AG08395 (cell line): Measurements from ENCODE around the gene ATP5PO.
"Not testable (repeated sequence)": the region's sequence is repeated elsewhere in the genome, so short reads cannot be mapped to it uniquely, and the experiment has no call there.

Source experiments
- DNase-seq: peaks from one replicate; pipeline ENCODE4 v3.0.0; 2012; ENCODE audit warnings: mixed read lengths, low spot score

ATP5PO gene

DNA sequence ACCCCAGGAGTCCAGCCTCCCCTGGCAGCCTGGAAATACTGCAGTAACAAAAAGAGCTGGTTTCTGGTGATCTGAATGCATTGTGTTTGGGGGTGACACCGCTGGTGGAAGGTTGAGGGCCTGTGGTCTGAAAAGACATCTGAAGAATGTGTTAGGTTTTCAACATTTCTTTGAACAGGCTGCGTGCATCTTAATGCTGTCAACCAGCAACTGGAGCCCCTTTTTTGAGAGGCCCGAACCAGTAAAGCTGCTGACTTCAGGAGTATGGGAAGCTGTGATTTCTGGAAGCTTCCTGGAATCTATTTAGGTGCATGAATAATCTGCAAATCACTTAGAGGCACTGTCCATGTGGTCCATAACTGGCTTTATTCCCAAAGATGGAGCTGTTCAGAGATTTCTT, 17.0 kb downstream of the ATP5PO start:
- no peak for DNase-seq

DNA sequence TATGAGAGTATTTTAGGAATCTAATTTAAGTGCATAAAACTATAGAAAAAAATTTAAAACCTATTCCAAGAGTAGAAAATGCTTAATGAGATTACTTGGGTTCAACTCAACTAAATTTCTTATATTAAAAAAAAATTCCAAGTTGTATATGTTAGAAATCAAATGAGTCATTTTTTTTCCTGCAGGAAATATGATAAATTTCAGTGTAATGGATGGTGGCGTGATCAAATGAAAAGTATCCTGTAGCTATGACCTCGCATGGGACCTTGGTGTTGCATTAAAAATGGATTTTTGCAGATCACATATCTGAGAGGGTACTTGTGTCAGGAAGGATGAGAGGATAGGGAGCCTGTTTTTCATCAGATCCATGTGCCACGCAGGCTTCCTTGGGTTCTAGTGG, 17.9 kb downstream of the ATP5PO start:
- DNase-seq, result no peak

DNA sequence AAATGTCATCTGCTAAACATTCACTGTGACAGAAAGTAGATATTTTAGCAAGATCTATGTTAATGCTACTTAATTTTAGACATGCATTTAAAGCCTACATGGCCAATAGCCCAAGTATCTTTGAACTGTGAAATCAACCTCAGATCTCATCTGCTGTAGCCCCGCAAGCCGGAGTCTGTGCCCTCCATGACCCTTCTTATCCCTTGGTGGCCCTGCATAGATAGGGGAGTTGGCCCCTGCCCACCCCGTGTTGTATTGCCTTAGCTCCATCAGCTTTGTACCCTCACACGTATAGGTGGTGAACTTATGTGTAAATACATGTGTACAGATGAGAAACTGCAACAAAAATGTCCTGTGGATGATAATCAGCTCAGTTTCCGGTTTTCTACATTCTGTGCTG, 18.5 kb downstream of the ATP5PO start:
- no peak for DNase-seq

DNA sequence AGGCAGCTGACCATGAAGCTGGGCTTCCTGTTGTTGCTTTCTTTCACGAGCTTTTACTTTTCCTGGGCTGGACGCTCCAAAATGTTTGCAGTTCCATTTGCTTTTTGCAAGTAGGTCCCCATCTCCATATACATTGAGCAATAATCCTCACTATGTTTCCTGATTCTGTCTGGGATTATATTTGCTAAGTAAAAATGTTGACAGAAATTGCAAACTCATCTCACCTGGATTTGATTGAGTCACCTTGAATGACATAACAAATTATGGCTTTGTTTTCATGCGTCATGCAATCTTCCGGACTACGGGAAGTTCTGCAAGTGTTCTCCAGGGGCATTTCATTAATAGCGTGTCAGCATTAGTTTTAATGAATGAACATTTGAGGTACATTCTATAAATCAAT, 18.9 kb downstream of the ATP5PO start:
- DNase-seq, result no peak

DNA sequence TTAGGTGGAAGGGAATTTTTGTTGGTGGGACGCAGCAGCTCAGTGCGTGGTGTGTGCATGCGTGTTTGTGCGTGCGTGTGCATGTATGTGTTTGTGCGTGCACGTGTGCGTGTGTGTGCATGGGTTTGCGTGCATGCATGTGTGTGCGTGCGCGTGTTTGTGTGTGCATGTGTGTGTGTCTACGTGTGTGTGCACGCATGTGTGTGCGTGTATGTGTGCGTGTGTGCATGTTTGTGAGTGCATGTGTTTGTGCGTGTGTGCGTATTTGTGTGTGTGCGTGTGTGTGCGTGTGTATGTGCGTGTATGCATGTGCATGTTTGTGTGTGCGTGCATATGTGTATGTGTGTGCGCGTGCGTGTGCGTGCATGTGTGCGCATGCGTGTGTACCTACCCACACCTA, 20.2 kb downstream of the ATP5PO start:
- no peak for DNase-seq

DNA sequence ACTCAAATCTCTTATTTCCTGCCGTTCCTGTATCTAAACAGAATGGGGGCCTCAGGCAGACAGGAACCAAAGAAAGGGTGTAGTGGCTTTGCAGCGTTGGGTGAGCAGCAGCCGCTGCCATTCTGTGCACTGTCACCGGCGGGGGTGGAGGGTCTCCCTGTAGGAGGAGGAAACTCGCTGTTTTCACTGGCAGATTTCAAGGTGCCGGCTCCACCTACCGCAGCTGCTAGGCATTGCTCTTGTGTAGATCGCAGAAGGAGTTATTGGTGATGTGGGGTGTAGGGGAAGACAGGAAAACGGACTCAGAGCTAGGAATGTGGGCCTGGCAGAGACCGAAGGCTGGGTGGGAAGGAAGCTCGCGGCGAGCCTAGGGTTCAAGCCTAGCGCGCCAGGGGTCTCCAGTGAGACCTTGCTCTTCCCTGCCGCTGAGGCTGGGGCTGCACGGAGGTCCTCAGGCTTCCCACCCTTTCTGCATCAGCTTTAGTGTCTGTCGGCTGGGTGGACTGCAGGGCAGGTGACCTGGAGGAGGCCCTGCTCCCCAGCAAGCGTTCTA, 20.8 kb downstream of the ATP5PO start:
- DNase-seq, result peak; percentile 89

DNA sequence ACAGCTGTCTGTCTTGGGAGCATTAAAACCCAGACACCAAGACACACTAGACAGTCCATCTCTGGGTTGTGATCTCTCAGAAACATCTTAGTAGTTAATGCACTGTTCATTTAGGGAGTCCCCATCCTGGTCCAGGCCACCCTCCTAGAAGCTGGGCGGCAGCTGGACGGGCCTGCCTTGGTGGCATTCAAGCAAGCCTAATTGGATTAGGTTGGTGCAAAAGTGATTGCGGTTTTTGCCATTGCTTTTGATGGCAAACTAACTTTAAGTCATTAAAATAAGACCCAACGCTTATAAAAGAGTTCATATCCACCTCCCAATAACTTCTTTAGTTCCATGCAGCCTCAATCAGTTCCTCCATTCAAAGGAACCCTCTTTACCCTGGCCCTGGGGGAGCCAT, 21.7 kb downstream of the ATP5PO start:
- DNase-seq, result no peak

DNA sequence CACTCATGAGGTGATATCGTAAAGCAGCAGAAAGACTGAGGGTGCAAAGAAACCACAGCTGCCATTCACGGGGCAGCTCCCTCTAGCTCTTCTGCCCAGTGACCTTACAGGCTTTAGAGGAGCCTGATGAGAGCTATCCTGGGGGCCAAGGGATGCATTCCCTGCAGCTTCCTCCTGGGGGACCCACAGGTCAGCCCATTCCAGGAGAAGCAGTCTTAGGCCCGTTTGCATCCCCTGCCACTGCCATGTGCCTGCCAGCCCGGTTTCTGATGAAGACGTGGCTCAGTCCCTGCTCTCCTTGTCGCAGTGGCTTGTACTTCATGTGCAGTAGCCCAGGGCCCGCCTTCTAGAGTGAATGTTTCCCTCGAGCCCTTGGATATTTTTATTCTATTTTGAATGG, 22.8 kb downstream of the ATP5PO start:
- DNase-seq, result no peak

DNA sequence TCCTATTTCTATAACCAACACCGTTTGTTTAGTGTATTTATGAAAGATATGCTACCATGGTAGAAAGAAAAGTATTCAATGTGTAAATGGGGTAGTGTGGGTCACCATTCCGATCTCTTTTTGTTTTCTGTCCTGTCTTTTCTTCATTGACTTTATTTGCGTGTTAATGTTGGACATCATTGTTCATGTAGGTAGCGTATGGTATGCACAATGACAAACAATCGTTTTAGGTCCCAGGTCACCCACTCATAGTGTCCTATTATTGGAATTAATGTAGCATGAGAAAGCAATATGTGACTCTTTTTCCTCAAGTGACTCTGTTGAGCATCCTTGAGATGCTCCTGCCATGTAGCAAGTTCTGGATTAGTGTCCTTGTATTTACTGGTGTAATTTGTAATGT, 25.4 kb downstream of the ATP5PO start:
- DNase-seq, result no peak

DNA sequence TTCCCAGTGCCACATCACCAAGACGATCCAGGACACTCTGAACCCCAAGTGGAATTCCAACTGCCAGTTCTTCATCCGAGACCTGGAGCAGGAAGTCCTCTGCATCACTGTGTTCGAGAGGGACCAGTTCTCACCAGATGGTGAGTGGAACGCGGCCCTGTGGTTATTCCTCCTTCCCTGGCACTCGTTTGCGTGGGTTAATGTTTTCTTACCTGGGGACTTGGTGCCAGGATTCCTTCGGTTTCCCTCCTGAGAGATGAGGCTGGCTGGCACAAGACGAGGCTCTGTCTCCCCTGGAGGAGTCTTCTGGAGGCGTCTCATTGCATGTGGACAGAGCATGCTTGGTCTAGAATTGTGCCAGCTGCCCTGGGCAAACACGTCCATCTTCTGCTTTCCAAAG, 29.3 kb downstream of the ATP5PO start:
- no peak for DNase-seq

DNA sequence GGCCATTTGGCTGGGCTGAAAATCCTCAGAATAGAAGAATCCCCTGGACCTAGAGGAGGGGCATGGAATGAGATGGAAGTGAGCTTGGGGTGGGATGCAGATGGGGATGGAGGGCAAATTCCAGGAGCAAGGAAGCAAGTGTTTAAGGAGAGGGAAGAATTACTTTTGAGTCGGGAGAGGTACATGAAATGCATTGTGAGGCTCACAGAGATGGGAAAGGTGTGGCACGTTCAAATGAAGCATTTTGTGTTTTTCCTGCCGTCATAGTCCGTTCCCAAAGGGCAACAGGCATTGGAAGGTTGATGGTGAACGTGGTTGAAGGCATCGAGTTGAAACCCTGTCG, 30.5 kb downstream of the ATP5PO start:
- DNase-seq, result no peak

DNA sequence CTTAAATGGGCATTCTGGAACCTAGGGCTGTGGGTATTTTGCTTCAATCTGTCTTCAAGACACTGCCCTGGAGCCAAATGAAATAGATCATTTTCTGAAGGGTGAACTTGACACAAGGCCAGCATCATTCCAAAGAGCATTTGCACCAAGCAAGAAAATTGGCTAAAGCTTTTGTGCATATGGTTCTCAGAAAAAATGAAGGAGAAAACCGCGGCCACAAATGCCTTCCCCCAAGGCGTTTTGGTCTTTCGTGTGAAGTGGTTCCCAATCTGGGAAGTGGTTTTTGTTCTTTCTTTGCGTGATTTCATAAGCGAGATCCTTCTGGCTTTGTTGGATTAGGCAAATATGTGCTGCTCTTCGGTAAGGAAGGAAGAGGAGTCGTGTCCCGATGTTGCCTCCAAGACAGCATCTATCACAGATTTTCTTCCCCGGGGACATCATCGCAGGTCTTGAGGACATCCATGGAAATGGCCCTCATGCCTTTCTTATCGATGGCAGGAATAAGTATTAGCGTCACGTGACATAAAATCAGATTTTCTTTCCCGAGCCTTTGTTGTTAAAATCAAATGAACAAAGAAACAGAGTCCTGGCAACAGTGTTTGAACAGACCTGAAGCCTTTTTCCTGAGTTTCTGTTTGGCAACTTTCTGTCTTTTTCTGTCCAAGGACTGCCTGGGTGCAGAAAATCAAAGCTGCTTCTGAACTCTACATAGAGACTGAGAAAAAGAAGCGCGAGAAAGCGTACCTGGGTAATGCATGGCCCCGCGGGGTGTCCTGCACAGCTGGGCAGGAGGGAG, 31.0 kb downstream of the ATP5PO start:
- DNase-seq, result peak; percentile 82

DNA sequence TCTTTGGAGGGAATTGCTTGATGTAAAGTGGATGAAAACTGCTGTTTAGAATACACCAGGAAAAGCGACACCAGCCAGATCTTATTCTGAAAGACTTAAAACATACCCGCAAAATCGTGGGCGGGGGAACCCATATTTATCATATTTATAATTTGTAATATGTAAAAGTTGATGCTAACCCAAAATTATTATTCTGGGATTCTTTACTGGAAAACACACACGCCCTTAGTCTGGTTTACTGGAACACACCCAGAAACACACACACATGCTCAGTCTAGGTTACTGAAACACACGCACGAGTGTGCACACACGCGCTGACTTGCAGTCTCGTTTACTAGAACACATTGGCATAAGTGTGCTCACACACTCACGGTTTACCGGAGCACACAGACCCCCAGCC, 32.5 kb downstream of the ATP5PO start:
- DNase-seq, result no peak

DNA sequence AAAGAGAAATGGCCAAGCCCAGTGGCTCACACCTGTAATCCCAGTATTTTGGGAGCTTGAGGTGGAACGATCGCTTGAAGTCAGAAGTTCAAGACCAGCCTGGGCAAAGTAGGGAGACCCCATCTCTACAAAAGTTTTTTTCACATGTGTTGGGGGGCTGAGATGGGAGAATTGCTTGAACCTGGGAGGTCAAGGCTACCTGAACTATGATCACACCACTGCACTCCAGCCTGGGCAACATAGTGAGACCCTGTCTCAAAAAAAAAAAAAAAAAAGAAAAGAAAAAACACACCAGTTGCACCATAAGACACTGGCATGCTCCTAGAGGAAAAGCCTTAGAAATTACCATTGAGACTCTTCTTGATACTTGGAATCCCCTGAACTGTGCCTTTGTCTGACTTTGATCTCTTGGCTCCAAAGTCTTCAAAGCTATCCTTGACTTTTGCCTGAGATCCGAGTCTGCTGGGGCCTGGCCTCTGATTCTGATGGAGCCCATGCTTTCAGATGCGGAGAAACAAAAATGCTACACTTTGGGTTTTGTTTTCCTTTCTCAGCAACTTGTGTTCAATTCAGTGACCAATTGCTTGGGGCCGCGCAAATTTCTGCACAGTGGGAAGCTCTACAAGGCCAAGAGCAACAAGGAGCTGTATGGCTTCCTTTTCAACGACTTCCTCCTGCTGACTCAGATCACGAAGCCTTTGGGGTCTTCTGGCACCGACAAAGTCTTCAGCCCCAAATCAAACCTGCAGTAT, 33.7 kb downstream of the ATP5PO start:
- no peak for DNase-seq

DNA sequence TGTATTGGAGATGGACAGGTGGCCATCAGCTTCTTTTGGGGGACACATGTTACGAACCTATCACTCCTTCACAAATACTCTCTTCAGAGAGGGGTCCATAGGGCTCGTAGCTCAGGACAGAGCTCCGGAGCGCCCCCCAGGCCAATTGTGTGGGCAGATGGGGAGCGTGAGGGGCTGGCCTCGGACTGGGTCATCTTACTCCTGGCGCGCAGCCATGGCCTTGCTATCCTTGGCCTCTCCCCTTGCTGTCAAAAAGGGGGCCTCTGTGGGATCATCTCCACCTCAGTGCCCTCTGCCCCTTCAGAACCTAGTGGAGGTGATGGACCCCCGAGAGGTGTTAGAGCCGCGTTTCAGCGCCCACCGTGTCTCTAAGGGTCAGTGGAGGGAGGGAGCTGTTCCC, 35.0 kb downstream of the ATP5PO start:
- DNase-seq, result no peak

DNA sequence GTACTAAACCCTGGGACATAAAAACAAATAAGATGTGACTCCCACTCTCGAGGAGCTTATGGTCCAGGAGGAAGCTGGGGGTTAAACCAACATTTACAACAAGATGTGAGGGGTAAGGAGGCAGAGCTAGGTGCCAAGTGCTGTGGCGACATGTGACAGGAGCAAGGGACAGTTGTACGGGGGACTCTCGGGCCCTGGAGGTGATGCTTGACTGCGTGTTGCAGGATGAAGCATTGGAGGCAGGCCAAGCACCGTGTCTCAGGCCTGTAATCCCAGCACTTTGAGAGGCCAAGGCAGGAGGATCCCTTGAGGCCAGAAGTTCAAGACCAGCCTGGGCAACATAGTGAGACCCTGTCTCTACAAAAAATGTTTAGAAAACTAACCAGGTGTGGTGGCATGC, 36.8 kb downstream of the ATP5PO start:
- no peak for DNase-seq

DNA sequence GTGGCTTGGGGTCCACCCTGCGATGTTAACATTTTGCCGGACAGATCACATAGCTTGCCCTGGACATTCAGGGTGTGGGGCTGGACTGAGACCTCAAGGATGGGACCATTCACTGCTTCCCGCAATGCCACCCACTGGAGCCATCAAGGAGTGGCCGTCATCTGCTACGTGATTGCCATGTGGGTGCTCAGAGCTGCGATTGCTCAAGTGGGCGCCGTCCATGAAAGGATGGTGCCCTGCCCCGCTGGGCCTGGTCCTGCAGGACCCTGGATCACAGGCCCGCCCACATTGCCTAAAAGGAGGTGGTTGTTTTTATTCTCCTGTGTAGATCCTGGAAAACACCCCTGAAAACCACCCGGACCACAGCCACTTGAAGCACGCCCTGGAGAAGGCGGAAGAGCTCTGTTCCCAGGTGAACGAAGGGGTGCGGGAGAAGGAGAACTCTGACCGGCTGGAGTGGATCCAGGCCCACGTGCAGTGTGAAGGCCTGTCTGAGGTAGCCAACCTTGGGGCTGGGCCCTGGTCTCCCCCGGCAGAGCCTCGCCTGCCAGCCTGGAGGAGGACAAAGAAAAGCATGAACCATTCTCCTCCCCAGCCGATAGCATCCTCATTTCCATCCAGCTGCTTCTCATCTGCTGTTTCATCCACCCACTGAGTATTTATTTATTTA, 40.4 kb downstream of the ATP5PO start:
- DNase-seq, result no peak

DNA sequence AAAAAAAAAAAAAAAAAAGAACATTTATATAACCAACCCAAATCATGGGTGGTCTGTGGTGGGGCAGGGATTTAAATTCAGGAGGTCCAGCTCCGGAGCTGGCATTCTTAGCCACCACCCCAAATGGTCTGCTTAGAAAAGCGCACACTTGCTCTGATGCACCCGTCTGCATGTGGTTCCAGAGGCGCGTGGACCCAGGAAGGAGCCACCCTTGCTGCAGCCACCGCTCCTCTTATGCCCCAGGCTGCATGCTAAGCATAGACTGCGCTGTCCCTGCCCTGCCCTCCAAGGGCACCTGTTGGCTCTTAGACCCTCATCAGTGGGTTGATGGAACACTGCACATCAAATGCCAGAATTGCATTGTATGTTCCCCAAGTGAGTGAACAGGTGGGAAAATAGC, 41.4 kb downstream of the ATP5PO start:
- no peak for DNase-seq

DNA sequence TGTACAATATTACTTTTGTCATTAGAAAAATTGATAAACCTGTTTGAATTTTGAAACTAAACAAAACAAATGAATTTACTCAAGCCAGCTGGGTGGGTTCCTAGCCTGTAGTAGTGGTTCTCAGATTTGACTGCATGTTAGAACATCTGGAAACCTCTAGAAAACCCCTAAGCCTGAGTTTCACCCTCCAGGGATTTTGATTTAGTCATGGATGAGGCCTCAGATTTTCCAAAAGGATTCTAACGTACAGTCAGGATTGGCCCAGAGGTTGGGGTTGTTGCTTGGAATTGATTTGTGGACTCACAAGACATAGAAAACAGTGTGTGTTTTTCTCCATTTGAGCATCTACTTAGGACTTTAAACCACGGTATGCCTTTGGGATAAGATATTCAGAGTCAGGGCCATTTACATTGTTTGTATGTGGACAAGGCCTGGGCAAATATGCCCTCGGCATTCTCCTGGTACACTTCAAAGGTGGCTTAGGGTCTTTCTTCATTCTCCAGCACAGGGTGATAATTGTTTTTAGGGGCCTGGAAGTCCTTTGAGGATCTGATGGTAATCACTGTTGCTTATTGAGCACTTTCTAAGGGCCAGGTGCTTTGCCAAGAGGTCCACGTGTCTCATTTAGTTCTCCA, 42.6 kb downstream of the ATP5PO start:
- DNase-seq, result no peak

DNA sequence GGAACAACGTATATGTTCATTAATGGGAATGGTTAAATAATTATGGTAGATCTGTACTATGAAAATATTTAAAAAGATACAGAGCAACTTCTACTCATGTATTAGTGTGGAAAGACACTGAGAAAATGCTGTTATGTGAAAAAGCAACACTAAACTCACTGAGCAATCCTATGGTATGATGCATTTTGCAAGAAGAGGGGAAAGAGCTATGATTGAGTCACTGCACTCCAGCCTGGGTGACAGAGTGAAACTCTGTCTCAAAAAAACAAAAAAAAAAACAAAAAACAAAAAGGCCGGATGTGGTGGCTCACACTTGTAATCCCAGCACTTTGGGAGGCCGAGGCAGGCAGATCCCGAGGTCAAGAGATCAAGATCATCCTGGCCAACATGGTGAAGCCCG, 44.4 kb downstream of the ATP5PO start:
- peak; percentile 70 for DNase-seq

DNA sequence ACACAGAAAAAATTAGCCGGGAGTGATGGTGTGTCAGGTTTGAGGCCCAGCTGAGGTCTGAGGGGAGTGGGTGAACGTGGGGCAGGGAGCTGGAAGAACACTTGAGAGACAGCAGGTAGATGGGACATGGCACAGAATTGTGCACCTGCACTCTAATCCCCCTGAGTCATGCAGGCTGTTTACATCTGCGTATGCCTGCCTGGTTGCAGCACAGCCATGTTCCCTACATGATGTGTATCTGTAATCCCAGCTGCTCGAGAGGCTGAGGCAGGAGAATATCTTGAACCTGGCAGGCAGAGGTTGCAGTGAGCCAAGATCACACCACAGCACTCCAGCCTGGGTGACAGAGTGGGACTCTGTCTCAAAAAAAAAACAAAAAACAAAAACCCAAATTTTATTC, 44.8 kb downstream of the ATP5PO start:
- DNase-seq, result no peak

DNA sequence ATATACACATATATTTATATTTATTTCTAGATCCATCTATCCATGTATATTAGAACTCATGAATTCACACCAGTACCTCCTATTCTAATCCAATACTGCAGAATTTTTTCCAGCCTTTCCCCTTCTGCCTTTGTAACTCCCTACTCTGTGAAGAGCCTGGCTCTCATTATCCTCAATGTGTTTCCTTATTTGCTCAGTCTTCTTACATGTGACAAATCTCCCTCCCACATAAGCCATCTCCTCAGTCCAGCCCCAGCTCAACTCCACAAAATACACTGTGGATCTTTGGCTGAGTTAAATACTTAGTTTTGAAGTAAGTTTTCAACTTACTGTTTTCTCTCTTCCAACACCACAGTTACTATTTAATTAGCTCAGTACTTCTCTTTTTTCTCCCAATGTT, 45.7 kb downstream of the ATP5PO start:
- no peak for DNase-seq

DNA sequence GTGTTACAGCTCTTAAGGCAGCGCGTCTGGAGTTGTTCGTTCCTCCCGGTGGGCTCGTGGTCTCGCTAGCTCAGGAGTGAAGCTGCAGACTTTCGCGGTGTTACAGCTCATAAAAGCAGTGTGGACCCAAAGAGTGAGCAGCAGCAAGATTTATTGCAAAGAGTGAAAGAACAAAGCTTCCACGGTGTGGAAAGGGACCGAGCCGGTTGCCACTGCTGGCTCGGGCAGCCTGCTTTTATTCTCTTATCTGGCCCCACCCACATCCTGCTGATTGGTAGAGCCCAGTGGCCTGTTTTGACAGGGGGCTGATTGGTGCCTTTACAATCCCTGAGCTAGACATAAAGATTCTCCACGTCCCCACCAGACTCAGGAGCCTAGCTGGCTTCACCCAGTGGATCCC, 47.7 kb downstream of the ATP5PO start:
- DNase-seq, result not testable (repeated sequence)
